K562 (cell line): Measurements from ENCODE around the gene GALNT9. TPM values are rescaled to one million over a fixed set of nuclear protein-coding genes. Genes with fewer than 3 reads are reported as not detected.

ENCODE experiments used
- ATAC-seq: fragments of 200-7000 bp; cut with Tn5 transposase; 3 replicates; pipeline ENCODE4 v1.9.1; 2020; ENCODE audit warnings: moderate library complexity
- BruUV-seq: library from RNA; stranded (reverse); fragments of 400-500 nt; replicated peaks from 2 replicates; lab custom pipeline; 2021; lab: Mats Ljungman, UMichigan
- CTCF ChIA-PET: fragments of 300-600 bp; formaldehyde crosslinking; extraction: SDS; loops from one replicate; lab custom pipeline; 2021; ENCODE audit warnings: low intra/inter-chr PET ratio; lab: Yijun Ruan, JAX
- POLR2A ChIA-PET: fragments of 300-600, 350-650 bp; sonication (Branson Sonifier 250); formaldehyde crosslinking; extraction: SDS; loops from one replicate; lab custom pipeline; 2021; ENCODE audit warnings: antibody characterized with exemption, inconsistent platforms; lab: Yijun Ruan, JAX
- DNase-seq, 4 experiments: peaks; one replicate each; pipeline versions ENCODE4 v3.0.0 to v3.0.0-alpha.2; 2011 to 2018; ENCODE audit warnings: low spot score in 3 of 4, mixed read lengths in 3 of 4; ENCODE audit errors: extremely low read depth in 1 of 4
- FAIRE-seq: peaks from 2 replicates; lab custom pipeline; 2011; peaks lifted over from hg19 to GRCh38; lab: Jason Lieb, UNC
- H2AFZ ChIP-seq: 2 replicates; pipeline ENCODE4 v1.6.0; 2011; ENCODE audit warnings: low read depth, low read length, control low read depth, inconsistent platforms
- H3K27ac ChIP-seq: fragments of 200-600 bp; 3 replicates; pipeline ENCODE4 v1.8.0; 2011; ENCODE audit warnings: low read depth, mild to moderate bottlenecking, control low read depth, inconsistent platforms, low read length, moderate library complexity, mixed read lengths; ENCODE audit errors: extremely low read depth
- H3K27me3 ChIP-seq, 2 experiments: fragments of 300-600 bp in 1 of 2; 2 replicates in 1 of 2; 3 replicates in 1 of 2; pipeline versions ENCODE4 v1.6.0 to v1.8.0; 2011; ENCODE audit warnings: inconsistent platforms in 2 of 2, low read length in 2 of 2, mild to moderate bottlenecking in 1 of 2, mixed read lengths in 1 of 2, moderate library complexity in 1 of 2; ENCODE audit not compliant: control insufficient read depth in 2 of 2, insufficient read depth in 2 of 2
- H3K36me3 ChIP-seq: fragments of 300-600 bp; 3 replicates; pipeline ENCODE4 v1.8.0; 2011; ENCODE audit warnings: mild to moderate bottlenecking, low read length, inconsistent platforms; ENCODE audit not compliant: control insufficient read depth, insufficient read depth
- H3K4me1 ChIP-seq, 2 experiments: fragments of 200-600 bp in 1 of 2; replicated peaks in 1 of 2; 2 replicates in 1 of 2; 3 replicates in 1 of 2; pipeline versions ENCODE4 v1.5.1 to v1.8.0; 2011; ENCODE audit warnings: inconsistent platforms in 2 of 2, low read length in 2 of 2, mild to moderate bottlenecking in 1 of 2, mixed read lengths in 1 of 2, moderate library complexity in 1 of 2; ENCODE audit not compliant: control insufficient read depth in 2 of 2, insufficient read depth in 2 of 2
- H3K4me2 ChIP-seq: 2 replicates; pipeline ENCODE4 v1.6.1; 2011; ENCODE audit warnings: low read length, control low read depth, inconsistent platforms, mixed read lengths; ENCODE audit not compliant: insufficient read depth
- H3K4me3 ChIP-seq: fragments of 200-600 bp; sonication (generic), shearing (Covaris generic); 2 replicates; pipeline ENCODE4 v1.5.1; 2016; ENCODE audit warnings: control low read depth, inconsistent platforms
- H3K79me2 ChIP-seq: fragments of 200-600 bp; 3 replicates; pipeline ENCODE4 v1.8.0; 2011; ENCODE audit warnings: low read length, inconsistent platforms; ENCODE audit not compliant: control insufficient read depth, insufficient read depth
- H3K9ac ChIP-seq, 2 experiments: 2 replicates each; pipeline versions ENCODE4 v1.6.0 to v1.6.1; 2011; ENCODE audit warnings: low read depth in 2 of 2, low read length in 2 of 2, control low read depth in 1 of 2, inconsistent platforms in 1 of 2, mild to moderate bottlenecking in 1 of 2, mixed read lengths in 1 of 2; ENCODE audit not compliant: insufficient read depth in 1 of 2
- H3K9me1 ChIP-seq: one replicate; pipeline ENCODE4 v1.6.0; 2011; ENCODE audit warnings: inconsistent platforms, mild to moderate bottlenecking, low read length, moderate library complexity; ENCODE audit not compliant: control insufficient read depth, insufficient read depth
- H3K9me3 ChIP-seq: replicated peaks from 2 replicates; pipeline ENCODE4 v1.5.1; 2011; ENCODE audit warnings: low read depth, low read length, inconsistent platforms; ENCODE audit not compliant: control insufficient read depth, insufficient read depth
- H4K20me1 ChIP-seq: replicated peaks from 2 replicates; pipeline ENCODE4 v1.6.1; 2011; ENCODE audit warnings: low read length, inconsistent platforms, mixed read lengths; ENCODE audit not compliant: control insufficient read depth, insufficient read depth
- RREB1 ChIP-seq: fragments of 250-450 bp; sonication (Bioruptor Pico); IDR thresholded peaks from 2 replicates; pipeline ENCODE4 v1.4.0; 2020
- STAT6 ChIP-seq: sonication (generic); formaldehyde crosslinking; IDR thresholded peaks from 2 replicates; pipeline ENCODE4 v1.8.1; 2023; ENCODE audit warnings: mild to moderate bottlenecking, missing genetic modification reagents
- ZBTB26 ChIP-seq: fragments of 450-650 bp; formaldehyde crosslinking; IDR thresholded peaks from 2 replicates; pipeline ENCODE4 v1.4.0; 2022; ENCODE audit warnings: missing genetic modification characterization
- ZNF79 ChIP-seq: fragments of 250-450 bp; sonication (Bioruptor Pico); IDR thresholded peaks from 2 replicates; pipeline ENCODE4 v1.4.0; 2020; ENCODE audit warnings: low read depth, mild to moderate bottlenecking, moderate library complexity
- WGBS: fragments of 100-300 bp; shearing (Covaris generic); methylation state at CpG from one replicate; pipeline ENCODE4 v1.1.6; 2016; ENCODE audit warnings: low coverage, mixed read lengths; ENCODE audit not compliant: insufficient coverage; ENCODE audit errors: missing lambda C conversion rate; 5-methylcytosine and 5-hydroxymethylcytosine counted together
- in situ Hi-C: fragments of 300-500 bp; cut with MboI; formaldehyde crosslinking; loops from 4 replicates; pipeline ENCODE4 v1.15.0; 2018; ENCODE audit warnings: inconsistent platforms, mixed read lengths
- intact Hi-C: fragments of 100-400 bp; cut with micrococcal nuclease; formaldehyde crosslinking; loops from 2 replicates; pipeline ENCODE4 v1.14.2; 2022
- polyA plus RNA-seq, 8 experiments: library from polyadenylated mRNA; depleted of rRNA in 4 of 8; stranded (reverse) in 5 of 8; unstranded in 3 of 8; fragments of >200 nt; fragmentation: Nextera tagmentation in 2 of 8; fragmentation: Illumina TruSeq in 1 of 8; extraction: Ambion mirVana in 2 of 8; extraction: Trizol in 1 of 8; gene quantifications; 2 replicates each; pipeline versions ENCODE4 v1.2.1 to v1.2.3, GENCODE V29; 2011 to 2014; ENCODE audit warnings: inconsistent platforms in 1 of 8, missing spikeins in 1 of 8
- total RNA-seq, 7 experiments: library from RNA; depleted of rRNA in 6 of 7; stranded (reverse); fragments of >200 nt in 6 of 7; fragmentation: Illumina TruSeq in 2 of 7; extraction: Trizol in 2 of 7; gene quantifications; 2 replicates each; pipeline versions ENCODE4 v1.2.1 to v1.2.3, GENCODE V29; 2011 to 2021; ENCODE audit warnings: low replicate concordance in 1 of 7
- TF ChIP-seq, protein P1 (sequence below): sonication (generic); formaldehyde crosslinking; IDR thresholded peaks from 2 replicates; pipeline ENCODE4 v1.8.0; 2023; ENCODE audit warnings: missing genetic modification reagents, mild to moderate bottlenecking, borderline replicate concordance

Gene GALNT9
- total and polyA plus RNA-seq, 9 of the 15 experiments (the other 6 are each of a cell fraction or from before 2014, with no cell fraction given) = not detected

DNA sequence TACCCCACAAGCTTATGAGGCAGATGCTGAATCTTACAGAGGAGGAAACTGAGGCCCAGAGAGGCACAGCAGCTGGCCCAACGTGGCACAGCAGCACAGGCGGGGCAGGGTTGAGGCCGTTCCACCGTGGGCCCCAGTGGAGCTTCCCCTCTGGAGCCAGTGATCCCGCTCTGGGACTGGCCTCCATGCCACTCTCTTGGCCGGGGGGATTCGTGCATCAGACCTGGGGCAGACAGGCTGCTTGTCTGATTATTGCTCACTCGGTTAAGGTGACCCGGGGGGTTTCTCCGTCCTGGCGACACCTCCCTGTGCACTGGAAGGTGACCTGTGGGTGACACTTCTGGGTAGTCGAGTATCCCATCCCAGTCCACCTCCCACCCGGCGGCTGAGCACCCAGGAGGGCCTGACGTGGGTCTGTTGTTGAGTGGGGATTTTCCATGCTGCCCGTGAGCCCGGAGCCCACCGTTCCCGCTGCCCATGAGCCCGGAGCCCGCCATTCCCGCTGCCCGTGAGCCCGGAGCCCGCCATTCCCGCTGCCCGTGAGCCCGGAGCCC is 157.3 kb downstream of the GALNT9 start:
- ATAC-seq (no peak), FAIRE-seq (no peak), DNase-seq (no peak)
- WGBS = 1% methylated on average over 27 of the region's 28 CpGs
- Histone ChIP-seq H3K27ac (no peak overlapping the region), H3K27me3 (peaks cover 50 to 74% of the 10 kb centered on the region in 2 experiments), H3K4me3 (no peak overlapping the region), H3K9me3 (no peaks in the 10 kb centered on the region), H3K4me1 (peaks cover 3 to 76% of the 10 kb centered on the region in 2 experiments; a peak in 4 of 5 replicates), H3K79me2 (no peaks in the 10 kb centered on the region), H3K9ac (0 out of 4 replicates have a peak overlapping the region, but pooled peaks of 1 of the 2 experiments have one; percentile 35), H2AFZ (no peak overlapping the region), H3K36me3 (no peaks in the 10 kb centered on the region), H3K9me1 (no peaks in the 10 kb centered on the region), H4K20me1 (peaks cover 10% of the 10 kb centered on the region), H3K4me2 (no peak overlapping the region)
- in situ Hi-C loops = no loop called here
- POLR2A ChIA-PET = interaction anchor here (1.5 kb wide), 1 partner anchor 12 kb away, joined by 5 read pairs; no protein-coding TSS in a partner anchor
- intact Hi-C loops = no loop called here
- CTCF ChIA-PET = no interaction called here
- no TSS peak for BruUV-seq
- TF ChIP-seq RREB1 (CRISPR knock-in tag) (no peak), STAT6 (CRISPR knock-in tag) (no peak), ZBTB26 (no peak), ZNF79 (CRISPR knock-in tag) (no peak)
- TF ChIP-seq, protein P1, sequence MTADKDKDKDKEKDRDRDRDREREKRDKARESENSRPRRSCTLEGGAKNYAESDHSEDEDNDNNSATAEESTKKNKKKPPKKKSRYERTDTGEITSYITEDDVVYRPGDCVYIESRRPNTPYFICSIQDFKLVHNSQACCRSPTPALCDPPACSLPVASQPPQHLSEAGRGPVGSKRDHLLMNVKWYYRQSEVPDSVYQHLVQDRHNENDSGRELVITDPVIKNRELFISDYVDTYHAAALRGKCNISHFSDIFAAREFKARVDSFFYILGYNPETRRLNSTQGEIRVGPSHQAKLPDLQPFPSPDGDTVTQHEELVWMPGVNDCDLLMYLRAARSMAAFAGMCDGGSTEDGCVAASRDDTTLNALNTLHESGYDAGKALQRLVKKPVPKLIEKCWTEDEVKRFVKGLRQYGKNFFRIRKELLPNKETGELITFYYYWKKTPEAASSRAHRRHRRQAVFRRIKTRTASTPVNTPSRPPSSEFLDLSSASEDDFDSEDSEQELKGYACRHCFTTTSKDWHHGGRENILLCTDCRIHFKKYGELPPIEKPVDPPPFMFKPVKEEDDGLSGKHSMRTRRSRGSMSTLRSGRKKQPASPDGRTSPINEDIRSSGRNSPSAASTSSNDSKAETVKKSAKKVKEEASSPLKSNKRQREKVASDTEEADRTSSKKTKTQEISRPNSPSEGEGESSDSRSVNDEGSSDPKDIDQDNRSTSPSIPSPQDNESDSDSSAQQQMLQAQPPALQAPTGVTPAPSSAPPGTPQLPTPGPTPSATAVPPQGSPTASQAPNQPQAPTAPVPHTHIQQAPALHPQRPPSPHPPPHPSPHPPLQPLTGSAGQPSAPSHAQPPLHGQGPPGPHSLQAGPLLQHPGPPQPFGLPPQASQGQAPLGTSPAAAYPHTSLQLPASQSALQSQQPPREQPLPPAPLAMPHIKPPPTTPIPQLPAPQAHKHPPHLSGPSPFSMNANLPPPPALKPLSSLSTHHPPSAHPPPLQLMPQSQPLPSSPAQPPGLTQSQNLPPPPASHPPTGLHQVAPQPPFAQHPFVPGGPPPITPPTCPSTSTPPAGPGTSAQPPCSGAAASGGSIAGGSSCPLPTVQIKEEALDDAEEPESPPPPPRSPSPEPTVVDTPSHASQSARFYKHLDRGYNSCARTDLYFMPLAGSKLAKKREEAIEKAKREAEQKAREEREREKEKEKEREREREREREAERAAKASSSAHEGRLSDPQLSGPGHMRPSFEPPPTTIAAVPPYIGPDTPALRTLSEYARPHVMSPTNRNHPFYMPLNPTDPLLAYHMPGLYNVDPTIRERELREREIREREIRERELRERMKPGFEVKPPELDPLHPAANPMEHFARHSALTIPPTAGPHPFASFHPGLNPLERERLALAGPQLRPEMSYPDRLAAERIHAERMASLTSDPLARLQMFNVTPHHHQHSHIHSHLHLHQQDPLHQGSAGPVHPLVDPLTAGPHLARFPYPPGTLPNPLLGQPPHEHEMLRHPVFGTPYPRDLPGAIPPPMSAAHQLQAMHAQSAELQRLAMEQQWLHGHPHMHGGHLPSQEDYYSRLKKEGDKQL = no peak
